Right lobe of liver (tissue), 4 donors: ENCODE data around the gene IRAK3.

Source experiments
- CTCF ChIP-seq, 4 donors: fragments of 200-600 bp in 3 of 4; fragments of 450-650 bp in 1 of 4; IDR thresholded peaks; one replicate each; pipeline versions ENCODE4 v1.5.1 to v1.8.0; 2016 to 2022; ENCODE audit warnings: antibody characterized with exemption in 4 of 4, mild to moderate bottlenecking in 2 of 4
- POLR2A ChIP-seq: fragments of 450-650 bp; IDR thresholded peaks from one replicate; pipeline ENCODE4 v1.6.1; 2017; ENCODE audit warnings: antibody characterized with exemption, mild to moderate bottlenecking
- donor health status: DM: no; HTN: no; CAD: no.
- donor health status: DM: no; HTN: no; CAD: no.
- donor health status: DM: no; HTN: yes; CAD: no.

GRCh38 chr12:66206141-66206540 is 17.1 kb downstream of the IRAK3 start:
- no peak for TF ChIP-seq CTCF (IDR thresholded peaks at IDR 0.05)
- TF ChIP-seq POLR2A: no peak
